ENCODE data around the gene HMHB1.

HMHB1 gene

GRCh38 chr5:143812085-143812705 lies at the start of gene HMHB1:
TSS of gene HMHB1 (plus strand) at chr5:143812161.
- DNase-seq (ENCODE audit: low read depth in 3 of 3, low spot score in 1 of 3) = no peak

GRCh38 chr5:143762636-143763220 lies 49.2 kb upstream of the HMHB1 start:
- DNase-seq (ENCODE audit: low read depth in 3 of 3, low spot score in 1 of 3) = no peak

GRCh38 chr5:143767162-143767561 lies 44.8 kb upstream of the HMHB1 start:
- no peak for DNase-seq (ENCODE audit: low read depth in 3 of 3, low spot score in 1 of 3)

- DNase-seq (ENCODE audit: low read depth in 3 of 3, low spot score in 1 of 3) = no peak
Measured at GRCh38 chr5:143769026-143769786, 42.8 kb upstream of the HMHB1 start.

- no peak for DNase-seq (ENCODE audit: low read depth in 3 of 3, low spot score in 1 of 3)
Measured at GRCh38 chr5:143770450-143770849, 41.5 kb upstream of the HMHB1 start.

GRCh38 chr5:143771189-143771588 lies 40.8 kb upstream of the HMHB1 start:
- DNase-seq (ENCODE audit: low read depth in 3 of 3, low spot score in 1 of 3) = no peak

- DNase-seq (ENCODE audit: low read depth in 3 of 3, low spot score in 1 of 3) = no peak
Measured at GRCh38 chr5:143771602-143772001, 40.4 kb upstream of the HMHB1 start.

- no peak for DNase-seq (ENCODE audit: low read depth in 3 of 3, low spot score in 1 of 3)
Measured at GRCh38 chr5:143772621-143773020, 39.3 kb upstream of the HMHB1 start.

- DNase-seq (ENCODE audit: low read depth in 3 of 3, low spot score in 1 of 3) = no peak
Measured at GRCh38 chr5:143775258-143775657, 36.7 kb upstream of the HMHB1 start.

GRCh38 chr5:143776951-143777350 lies 35.0 kb upstream of the HMHB1 start:
- DNase-seq (ENCODE audit: low read depth in 3 of 3, low spot score in 1 of 3) = no peak

- DNase-seq (ENCODE audit: low read depth in 3 of 3, low spot score in 1 of 3) = no peak
Measured at GRCh38 chr5:143779506-143779905, 32.5 kb upstream of the HMHB1 start.

GRCh38 chr5:143781993-143782520 lies 29.9 kb upstream of the HMHB1 start:
- no peak for DNase-seq (ENCODE audit: low read depth in 3 of 3, low spot score in 1 of 3)

- DNase-seq (ENCODE audit: low read depth in 3 of 3, low spot score in 1 of 3) = no peak
Measured at GRCh38 chr5:143782588-143783386, 29.2 kb upstream of the HMHB1 start.

- DNase-seq (ENCODE audit: low read depth in 3 of 3, low spot score in 1 of 3) = no peak
Measured at GRCh38 chr5:143788401-143788800, 23.6 kb upstream of the HMHB1 start.

GRCh38 chr5:143790457-143791112 lies 21.4 kb upstream of the HMHB1 start:
- DNase-seq (ENCODE audit: low read depth in 3 of 3, low spot score in 1 of 3) = no peak

GRCh38 chr5:143791848-143792731 lies 19.9 kb upstream of the HMHB1 start:
- no peak for DNase-seq (ENCODE audit: low read depth in 3 of 3, low spot score in 1 of 3)

- DNase-seq (ENCODE audit: low read depth in 3 of 3, low spot score in 1 of 3) = no peak
Measured at GRCh38 chr5:143793249-143793648, 18.7 kb upstream of the HMHB1 start.

GRCh38 chr5:143796125-143796524 lies 15.8 kb upstream of the HMHB1 start:
- no peak for DNase-seq (ENCODE audit: low read depth in 3 of 3, low spot score in 1 of 3)

- DNase-seq (ENCODE audit: low read depth in 3 of 3, low spot score in 1 of 3) = no peak
Measured at GRCh38 chr5:143796753-143797152, 15.2 kb upstream of the HMHB1 start.

GRCh38 chr5:143800715-143801114 lies 11.2 kb upstream of the HMHB1 start:
- no peak for DNase-seq (ENCODE audit: low read depth in 3 of 3, low spot score in 1 of 3)
